T1000 (cell line): ENCODE measurements around the gene CUX1.

Experiments used
- DNase-seq: peaks from one replicate; lab custom pipeline; 2025; ENCODE audit warnings: mixed read lengths; lab: John Stamatoyannopoulos, UW

CUX1 gene

DNA sequence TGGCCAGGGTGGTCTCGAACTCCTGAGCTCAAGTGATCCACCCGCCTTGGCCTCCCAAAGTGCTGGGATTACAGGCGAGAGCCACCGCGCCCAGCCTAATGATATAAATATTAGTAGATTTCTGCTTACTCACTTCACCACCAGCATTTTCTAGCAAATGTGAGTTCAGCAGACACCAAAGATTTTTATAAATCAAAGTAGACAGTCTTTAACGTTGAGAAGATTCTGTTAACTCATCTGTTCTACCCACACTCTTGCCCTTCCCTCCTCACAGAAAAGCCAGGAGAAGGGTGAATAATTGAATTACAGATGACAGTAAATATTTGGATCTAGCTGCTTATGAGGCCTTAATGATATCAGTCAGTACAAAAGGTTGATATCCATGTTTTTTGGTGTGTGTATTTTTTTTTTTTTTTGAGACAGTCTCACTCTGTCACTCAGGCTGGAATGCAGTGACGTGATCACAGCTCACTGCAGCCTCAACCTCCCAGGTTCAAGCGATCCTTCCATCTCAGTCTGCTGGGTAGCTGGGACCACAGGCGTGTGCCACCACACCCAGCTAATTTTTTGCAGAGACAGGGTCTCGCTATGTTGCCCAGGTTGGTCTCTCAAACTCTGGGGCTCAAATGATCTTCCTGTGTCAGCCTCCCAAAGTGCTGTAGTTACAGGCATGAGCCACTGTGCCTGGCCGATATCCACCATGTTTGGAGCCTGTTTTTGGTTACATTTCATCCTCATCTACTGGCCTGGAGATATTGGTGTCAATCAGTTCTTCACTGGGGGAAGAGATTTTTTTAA is 120.5 kb downstream of the CUX1 start:
- no peak for DNase-seq

GRCh38 chr7:101939136-101939695 is 121.8 kb downstream of the CUX1 start:
- no peak for DNase-seq

GRCh38 chr7:101940151-101940550 is 122.7 kb downstream of the CUX1 start:
- DNase-seq, result no peak

GRCh38 chr7:101940830-101941229 is 123.4 kb downstream of the CUX1 start:
- DNase-seq, result no peak

DNA sequence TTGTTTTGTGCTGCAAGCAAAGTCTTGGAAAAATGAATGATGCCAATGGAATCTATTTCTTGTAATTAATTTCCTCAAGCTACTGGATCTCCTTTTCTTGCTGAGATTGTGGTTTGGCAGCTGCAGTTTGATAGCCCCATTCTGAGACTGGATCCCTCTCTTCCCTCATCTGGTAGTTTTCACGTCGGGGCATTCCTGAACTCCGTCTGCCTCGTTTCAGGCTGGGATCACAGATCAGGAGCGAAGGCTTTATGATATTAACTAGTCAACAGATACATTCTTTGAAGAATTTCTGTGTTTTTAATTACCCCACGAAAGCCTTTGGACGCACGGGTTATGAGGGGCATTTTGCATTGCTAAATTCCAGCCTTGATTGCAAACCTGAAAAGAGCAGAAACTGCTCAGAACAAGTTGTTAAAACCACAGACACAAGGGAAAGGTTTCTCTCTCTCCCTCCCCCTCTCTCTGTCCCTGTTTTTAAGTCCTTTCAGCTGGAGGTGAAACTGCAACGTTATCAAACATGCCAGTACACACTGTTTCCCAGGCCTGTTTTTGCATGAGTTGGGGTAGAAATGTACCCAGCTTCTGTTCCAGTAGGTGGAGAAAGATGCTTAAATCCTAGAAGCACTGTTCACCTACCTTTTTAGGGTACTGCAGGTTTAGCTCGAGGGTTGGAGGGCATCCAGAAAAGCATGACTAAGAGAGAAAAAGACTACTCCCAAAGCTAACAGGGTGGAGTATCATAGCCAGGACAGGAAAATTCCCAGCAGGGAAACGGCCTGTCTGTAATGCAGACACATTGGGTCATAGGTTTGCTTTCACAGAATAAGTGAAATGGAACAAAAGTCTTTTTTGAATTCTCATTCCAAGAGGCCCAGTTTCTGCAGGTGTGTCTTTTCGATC is 124.3 kb downstream of the CUX1 start:
- DNase-seq, result no peak

GRCh38 chr7:101942603-101943210 is 125.3 kb downstream of the CUX1 start:
- no peak for DNase-seq

GRCh38 chr7:101943306-101943705 is 125.9 kb downstream of the CUX1 start:
- DNase-seq, result no peak

DNA sequence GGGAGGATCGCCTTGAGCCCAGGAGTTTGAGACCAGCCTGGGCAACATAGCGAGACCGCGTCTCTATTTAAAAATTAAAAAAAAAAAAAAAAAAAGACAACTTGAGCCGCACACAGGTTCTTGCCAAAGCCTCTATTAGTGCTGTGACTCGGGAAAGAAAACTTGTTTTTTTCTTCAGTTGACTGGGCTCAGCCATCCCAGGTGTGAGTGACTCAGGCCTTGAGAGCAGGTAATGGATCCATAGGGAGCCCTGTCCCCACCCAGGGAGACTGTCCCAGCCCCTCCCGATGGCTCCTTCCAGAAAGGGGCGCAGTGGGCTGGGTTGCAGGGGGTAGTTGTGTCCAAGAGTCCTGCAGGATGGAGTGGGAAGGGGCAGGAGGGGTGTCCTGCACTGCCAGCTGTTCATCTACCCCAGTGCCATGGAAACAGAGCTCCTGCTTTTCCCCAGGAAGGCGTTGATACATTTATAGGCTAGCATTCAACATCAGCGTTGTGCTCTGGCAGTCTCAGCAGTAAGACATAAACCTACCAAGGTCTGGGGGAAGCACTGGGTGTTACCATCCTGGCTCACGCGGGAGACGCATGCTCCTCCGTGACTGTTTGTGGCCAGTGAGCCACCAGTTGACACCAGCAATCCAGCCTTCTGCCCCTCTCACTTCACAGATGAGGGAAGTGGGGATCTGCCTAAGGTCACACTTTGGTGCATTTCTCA is 126.6 kb downstream of the CUX1 start:
- no peak for DNase-seq

DNA sequence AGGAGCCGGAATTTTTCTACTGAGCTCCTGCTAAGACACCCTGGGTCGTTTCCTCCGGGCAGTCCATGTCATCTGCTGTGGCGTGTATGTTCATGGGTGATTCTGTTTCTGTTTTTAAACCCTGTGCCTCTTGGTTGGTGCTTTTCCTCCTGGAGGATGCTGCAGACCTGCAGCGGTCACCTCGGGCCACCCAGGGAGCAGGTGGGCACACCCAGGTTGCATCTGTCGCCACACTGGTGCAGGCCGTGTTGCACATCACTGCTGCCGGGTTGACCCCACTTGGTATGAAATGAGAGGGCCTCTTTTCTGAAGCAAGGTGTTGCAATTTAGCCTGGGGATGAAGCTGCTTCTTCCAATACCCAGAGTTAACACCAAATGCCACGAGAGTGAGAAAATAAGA is 127.2 kb downstream of the CUX1 start:
- no peak for DNase-seq

- DNase-seq, result no peak
Observed at GRCh38 chr7:101945034-101945758, 127.8 kb downstream of the CUX1 start.

DNA sequence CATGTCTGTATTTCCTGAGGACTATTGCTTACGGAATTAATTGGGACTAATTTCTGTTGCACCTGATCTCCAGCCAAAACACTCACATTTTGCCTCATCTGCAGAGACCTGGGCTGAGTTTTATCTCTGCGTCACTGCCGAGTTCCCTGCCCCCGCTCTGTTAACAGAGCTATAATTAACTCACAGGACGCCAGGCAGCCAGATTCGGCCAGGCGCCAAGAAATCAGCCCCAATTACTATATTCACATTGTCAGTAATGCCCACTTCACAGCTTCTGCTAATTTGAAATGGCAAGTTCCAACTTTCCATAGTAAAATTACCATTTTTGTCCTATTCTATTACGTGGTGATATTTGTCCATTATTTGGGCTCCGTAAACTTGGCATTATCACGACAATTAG is 130.5 kb downstream of the CUX1 start:
- no peak for DNase-seq

GRCh38 chr7:101948650-101949049 is 131.2 kb downstream of the CUX1 start:
- no peak for DNase-seq

DNA sequence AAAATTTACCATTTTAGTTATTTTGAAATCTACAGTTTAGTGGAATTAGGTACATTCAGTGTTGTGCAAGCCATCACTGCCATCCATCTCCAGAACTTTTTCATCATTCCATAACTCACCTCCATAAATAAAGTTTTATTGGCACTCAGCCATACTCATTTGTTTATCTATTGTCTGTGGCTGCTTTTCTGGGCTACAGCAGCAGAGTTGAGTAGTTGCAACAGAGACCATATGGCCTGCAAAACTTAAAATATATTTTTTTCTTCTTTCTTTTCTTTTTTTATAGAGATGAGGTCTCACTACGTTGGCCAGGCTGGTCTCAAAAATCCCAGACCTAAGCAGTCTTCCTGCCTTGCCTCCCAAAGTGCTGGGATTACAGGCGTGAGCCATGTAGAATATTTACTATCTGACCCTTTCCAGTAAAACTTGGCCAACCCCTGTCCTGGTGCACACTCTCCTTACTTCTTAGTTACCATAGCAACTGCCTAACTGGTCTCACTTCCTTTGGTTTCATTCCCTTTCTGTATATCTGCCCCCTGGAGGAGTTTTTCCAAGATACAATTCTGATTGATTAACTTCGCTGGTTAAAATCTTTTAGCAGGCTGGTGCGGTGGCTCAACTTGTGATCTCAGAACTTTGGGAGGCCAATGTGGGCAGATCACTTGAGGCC is 133.2 kb downstream of the CUX1 start:
- DNase-seq, result no peak

DNA sequence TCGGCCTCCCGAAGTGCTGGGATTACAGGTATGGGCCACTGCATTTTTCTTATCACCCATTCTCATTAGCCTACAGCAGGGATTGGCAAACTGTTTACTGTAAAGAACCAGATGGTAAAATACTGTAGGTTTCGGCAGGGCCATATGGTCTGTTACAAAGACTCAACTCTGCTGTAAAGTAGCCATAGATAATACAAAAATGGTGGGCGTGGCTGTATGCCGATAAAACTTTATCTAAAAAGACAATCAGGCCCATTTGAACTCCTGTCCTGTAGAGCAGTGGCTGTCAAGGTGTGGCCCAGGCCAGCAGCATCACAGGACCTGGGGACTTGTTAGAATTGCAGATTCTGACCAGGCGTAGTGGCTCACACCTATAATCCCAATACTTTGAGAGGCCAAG is 134.3 kb downstream of the CUX1 start:
- no peak for DNase-seq

GRCh38 chr7:101952355-101953247 is 135.2 kb downstream of the CUX1 start:
- no peak for DNase-seq

DNA sequence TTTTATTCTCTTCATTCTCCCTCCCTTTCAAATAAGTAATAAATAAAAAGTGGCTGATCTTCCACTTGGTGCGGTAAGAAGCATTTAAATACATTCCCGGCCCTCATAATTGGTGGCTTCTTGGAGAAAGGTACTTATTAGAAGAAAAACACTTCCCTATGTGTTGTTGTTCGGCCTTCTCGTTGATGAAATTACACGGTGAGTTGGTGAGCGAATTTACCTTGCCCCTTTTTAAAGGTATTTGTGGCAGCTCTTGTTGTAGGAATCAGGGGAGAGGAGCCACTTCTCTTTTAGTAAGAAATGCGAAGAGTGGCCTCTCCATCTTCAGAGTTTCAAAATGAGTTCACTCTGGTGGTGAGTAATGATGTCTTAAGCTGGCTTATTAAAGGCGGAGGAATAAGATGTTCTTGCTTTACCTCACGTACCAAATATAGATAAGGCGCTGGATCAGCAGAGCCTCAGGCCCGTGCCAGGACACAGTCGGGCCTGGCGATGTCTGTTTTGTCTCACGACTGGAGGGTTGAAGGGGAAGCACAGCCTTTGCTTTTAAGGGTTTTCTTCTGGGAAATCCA is 135.9 kb downstream of the CUX1 start:
- no peak for DNase-seq

- DNase-seq, result no peak
Observed at GRCh38 chr7:101954499-101954898, 137.1 kb downstream of the CUX1 start.

DNA sequence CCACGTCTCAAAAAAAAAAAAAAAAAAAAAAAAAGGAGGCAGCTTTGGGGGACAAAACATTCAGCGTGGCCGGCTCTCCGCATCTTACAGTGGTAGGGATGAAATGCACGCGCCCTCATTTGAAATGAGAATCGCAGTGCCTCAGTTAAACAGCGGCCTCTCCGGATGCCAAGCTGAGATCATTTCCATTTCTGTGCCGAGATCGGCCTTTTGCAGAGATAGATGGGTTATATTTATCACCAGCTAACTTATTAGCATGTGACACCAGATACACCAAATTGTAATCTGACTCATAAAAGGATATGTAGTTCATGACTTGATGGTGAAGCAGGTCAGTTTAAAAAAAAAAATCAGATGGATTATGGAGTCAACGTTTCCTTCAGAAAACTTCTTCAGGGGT is 138.7 kb downstream of the CUX1 start:
- no peak for DNase-seq
